NCI-H82 treated with DMSO at 0.1 percent for 48 hours (cell line): ENCODE results near the gene GTF3C1.
"Not testable (repeated sequence)": the region's sequence is repeated elsewhere in the genome, so short reads cannot be mapped to it uniquely, and the experiment has no call there.

Experiments
- DNase-seq: peaks from one replicate; lab custom pipeline; 2025; ENCODE audit not compliant: unreplicated experiment; lab: John Stamatoyannopoulos, UW

Gene GTF3C1, protein sequence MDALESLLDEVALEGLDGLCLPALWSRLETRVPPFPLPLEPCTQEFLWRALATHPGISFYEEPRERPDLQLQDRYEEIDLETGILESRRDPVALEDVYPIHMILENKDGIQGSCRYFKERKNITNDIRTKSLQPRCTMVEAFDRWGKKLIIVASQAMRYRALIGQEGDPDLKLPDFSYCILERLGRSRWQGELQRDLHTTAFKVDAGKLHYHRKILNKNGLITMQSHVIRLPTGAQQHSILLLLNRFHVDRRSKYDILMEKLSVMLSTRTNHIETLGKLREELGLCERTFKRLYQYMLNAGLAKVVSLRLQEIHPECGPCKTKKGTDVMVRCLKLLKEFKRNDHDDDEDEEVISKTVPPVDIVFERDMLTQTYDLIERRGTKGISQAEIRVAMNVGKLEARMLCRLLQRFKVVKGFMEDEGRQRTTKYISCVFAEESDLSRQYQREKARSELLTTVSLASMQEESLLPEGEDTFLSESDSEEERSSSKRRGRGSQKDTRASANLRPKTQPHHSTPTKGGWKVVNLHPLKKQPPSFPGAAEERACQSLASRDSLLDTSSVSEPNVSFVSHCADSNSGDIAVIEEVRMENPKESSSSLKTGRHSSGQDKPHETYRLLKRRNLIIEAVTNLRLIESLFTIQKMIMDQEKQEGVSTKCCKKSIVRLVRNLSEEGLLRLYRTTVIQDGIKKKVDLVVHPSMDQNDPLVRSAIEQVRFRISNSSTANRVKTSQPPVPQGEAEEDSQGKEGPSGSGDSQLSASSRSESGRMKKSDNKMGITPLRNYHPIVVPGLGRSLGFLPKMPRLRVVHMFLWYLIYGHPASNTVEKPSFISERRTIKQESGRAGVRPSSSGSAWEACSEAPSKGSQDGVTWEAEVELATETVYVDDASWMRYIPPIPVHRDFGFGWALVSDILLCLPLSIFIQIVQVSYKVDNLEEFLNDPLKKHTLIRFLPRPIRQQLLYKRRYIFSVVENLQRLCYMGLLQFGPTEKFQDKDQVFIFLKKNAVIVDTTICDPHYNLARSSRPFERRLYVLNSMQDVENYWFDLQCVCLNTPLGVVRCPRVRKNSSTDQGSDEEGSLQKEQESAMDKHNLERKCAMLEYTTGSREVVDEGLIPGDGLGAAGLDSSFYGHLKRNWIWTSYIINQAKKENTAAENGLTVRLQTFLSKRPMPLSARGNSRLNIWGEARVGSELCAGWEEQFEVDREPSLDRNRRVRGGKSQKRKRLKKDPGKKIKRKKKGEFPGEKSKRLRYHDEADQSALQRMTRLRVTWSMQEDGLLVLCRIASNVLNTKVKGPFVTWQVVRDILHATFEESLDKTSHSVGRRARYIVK (N-terminal part only)

DNA sequence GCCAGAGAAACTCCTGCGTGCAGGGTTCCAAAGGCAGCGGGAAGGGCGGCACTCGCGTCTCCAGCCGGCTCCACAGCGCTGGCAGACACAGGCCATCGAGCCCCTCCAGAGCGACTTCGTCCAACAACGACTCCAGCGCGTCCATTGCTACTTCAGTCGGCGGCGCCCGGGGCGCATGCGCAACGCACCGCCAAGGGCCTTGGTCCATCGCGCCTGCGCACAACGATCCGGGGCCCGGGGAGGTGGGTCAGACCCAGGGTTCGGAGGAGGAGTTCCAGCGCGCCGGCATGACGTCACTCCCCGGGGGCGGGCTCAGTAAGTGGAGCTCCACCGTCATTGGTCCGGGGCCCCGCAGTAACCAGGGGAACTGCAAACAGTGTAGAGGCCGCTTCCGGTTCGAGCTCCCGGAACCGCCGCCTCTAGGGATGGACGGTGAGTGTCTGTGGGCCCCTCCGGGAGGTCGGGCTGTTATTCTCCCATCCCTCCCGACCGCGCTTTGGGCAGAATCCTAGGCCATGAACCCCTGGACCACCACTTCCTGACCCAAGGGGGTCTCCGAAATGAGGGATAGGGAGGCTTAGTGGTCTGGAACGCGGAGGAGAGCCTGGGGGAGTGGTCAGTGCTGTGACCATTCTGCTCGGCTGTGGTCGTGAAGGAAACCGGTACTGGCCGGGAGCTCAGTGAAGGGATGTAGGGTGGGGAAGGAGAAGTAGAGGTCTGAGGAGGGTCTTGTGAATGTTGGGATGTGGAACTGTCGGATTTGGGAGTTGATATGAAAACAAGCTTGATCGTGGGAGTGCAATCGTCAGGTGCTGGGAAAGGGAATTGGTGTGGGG is at the start of gene GTF3C1, which contains the start of gene KATNIP:
TSS of gene GTF3C1 (minus strand) at position 168 of the 836 bp plus-strand sequence. CDS start at position 145, 23 bp downstream.
TSS of gene KATNIP (plus strand) at position 399 of the 836 bp plus-strand sequence. CDS start at position 426, 27 bp downstream.
- peak; percentile 96 for DNase-seq

DNA sequence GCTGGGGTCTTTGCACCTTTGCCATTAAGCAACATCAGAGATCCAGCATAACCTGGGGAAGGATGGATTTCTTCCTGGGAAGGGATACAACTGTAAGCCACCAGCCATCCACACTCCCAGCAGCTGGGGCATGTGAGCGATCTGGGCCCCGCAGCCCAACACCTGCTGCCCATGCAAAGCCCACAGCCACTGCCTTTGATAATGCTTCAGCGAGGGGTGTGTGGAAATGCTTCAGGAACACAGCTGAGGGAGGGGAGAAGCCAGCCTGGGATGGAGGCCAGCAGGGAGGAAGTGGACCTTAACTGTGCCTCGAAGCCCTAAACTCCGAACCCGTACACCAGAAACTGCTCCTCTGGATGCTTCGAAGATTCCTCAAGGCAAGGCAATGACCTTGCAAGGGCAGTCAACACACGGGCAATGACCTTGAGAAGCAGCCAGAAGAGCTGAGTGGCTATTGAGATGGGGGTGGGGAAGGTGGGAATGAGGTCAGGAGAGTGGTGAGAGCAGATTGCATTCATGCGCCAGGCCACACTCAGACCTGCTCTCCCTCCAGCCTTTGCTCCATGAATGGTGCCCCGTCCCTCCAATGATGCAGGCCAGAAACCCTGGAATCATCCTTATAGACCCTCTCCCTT is 49.3 kb upstream of the GTF3C1 start:
- DNase-seq = no peak

DNA sequence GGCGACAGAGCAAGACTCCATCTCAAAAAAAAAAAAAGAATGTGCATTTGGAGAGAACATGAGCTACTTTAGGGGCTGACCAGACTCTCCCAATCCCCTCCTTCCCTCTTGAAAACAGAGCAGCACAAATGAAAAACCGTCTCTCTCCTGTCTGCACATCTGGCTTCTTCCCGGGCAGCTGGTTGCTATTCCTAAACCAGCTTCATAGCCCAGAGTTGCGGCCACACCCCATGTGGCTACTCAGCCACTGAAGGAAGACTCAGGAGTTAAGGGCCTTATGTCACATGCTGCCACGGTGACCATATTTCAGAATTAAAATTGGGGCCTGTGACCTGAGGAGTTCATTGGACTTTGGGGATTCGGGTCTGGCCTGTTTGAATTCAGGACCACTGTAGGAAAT is 48.5 kb upstream of the GTF3C1 start:
- DNase-seq = no peak

DNA sequence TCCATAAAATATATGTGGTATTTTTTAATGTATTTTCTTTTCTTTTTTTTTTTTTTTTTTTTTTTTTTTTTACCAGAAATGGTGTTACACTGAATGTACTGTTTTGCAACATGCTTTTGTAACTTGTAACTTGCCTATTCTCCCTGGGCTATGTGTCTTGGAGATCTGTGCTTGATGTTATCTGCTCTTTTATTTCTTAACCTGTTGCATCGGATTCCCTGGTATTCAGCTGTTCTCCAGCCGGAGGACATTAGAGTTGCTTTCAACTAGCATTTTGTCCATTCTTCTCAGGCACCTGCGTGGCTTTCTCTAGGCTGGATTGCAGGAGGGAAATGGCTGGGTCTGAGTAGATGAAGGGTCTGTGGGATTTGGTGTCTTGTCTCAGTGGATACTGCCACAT is 47.6 kb upstream of the GTF3C1 start:
- no peak for DNase-seq

DNA sequence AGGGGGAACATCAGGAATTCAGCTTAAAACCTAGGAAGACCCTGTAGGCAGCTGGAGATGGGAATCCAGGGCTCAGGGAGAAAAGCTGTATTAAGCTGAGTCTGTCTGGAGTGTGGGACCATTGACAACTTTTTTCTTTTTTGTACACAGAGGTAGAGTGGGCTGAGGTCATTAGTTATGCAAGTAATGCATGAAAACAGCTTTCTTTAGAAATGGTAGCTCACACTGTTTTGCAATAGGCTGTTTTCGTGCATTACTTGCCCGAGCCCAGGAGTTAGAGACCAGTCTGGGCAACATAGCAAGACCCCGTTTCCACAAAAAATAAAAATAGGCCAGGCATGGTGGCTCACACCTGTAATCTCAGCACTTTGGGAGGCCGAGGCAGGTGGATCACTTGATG is 46.7 kb upstream of the GTF3C1 start:
- DNase-seq = no peak

DNA sequence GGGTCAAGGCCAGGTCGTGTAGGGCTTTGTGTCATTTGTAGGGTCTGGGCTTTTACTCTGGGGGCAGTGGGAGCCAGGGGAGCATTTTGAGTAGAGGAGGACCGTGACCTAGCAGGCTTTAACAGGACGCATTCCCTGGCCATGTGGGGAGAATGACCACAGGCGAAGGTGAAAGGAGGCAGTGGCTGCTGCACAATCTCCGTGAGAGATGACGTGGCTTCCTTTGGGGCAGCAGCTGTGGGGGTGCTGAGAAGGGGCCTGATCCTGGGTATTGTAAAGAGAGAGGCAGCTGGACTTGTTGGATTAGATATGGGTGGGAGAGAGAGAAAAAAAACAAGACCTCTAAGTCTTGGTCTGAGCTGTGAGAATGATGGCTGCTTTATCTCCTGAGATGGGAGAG is 46.3 kb upstream of the GTF3C1 start:
- peak; percentile 80 for DNase-seq

DNA sequence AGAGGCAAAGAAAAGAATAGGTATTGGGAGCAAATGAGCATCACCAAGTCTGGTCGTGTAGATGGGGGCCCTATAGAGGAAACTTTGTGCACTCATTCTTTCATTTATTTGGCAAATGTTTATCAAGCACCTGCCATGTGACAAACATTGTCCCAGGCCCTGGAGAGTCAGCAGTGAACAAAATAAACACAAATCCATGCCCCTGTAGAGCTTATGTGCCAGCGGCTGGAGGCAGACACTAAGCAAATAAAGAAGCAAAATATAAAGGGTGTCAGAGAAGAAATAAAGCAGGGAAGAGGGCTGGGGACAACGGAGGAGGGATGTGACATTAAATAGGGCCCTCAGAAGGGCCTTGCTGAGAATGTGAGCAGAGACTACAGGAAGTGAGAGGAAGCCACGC is 45.8 kb upstream of the GTF3C1 start:
- no peak for DNase-seq

DNA sequence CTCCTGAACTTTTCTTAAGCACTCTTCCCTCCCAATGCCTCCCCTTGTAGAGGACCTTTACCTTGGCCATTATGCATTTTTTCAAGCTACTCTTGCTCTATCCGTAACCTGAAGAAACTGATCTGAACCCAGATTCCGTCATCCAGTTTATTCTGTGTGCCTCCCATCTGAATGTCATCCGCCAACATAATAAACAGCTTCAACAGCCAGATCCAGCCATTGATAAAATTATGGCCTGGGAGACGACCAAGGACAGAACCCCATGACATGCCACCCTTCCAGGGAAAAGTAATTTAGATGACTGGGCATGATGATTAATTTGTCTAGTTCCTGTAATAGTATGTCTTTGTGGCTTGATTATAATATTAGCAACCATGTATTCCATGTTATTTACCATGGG is 42.1 kb upstream of the GTF3C1 start:
- no peak for DNase-seq

DNA sequence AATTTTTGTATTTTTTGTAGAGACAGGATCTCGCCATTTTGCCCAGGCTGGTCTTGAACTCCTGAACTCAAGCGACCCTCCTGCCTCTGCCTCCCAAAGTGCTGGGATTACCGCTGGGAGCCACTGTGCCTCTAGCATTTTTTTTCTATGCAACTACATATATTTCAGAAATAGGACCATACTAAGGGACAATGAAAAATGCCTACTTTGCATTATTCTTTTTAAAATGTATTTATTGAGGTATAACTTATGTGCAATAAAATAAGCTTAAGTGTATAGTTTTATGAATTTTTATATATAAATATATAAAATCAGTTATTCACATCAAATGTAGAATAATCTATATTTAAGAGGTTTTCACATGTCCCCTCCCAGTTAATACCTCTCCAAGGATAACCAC is 38.3 kb upstream of the GTF3C1 start:
- DNase-seq = no peak

DNA sequence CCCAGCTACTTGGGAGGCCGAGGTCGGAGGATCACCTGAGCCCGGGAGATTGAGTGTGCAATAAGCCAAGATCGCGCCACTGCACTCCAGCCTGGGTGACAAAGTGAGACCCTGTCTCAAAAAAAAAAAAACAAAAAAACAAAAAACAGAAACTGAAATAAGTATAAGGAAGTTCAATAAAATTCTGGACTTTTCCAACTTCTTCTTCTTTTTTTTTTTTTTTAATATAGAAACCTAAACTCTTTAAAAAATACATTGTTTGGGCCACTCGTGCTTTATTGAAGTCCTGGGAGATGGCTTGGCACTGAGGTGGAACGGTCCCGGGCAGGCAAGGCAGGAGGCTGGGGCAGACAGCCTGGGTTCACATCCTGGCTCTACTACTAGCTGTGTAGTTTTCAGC is 37.0 kb upstream of the GTF3C1 start:
- DNase-seq = no peak

DNA sequence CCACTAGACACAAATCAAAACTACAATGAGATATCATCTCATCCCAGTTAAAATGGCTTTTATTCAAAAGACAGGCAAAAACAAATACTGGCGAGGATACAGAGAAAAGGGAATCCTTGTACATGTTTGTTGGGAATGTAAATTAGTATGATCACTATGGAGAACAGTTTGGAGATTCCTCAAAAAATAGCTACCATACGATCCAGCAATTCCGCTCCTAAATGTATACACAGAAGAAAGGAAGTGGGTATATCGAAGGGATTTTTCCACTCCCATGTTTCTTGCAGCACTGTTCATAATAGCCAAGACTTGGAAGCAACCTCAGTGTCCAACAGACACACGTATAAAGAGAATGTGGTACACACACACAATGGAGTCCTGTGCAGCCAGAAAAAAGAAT is 35.5 kb upstream of the GTF3C1 start:
- DNase-seq = no peak

DNA sequence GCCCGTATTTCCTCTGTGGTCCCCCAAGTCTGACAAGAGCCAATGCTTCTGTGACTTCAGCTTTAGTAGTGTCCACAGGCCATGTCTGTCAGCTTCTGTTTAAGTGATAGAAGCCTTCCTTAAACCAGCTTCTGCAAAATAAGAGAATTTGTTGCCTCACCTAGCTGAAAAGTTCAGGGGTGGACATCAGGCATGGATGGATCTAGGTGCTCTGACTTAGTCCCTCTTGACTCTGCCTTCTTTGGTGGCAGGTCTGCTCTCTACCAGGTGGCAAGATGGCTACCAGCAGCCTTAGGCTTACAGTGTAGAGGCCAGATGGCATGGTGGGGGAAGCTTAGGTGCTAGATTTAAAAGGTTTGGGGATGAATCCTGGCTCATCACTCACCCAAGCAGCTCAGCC is 33.9 kb upstream of the GTF3C1 start:
- DNase-seq = peak; percentile 40

DNA sequence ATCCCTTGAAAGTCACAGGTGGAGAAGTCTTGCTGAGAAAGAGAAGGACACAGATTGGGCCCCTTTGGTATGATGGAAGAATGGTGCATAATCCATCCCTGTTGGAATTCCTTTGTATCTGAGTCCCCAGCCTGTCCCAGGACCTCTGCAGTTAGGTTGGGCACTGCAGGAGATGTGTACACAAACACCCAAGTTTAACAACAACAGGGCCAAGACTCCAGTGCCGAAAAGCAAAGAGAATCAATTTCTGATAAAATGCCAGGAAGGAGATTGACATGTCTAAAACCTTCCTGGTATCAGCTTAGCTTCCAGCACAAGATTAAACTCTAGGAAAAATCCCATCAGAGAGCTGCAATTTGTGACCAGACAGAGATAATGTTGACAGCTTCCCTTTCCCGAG is 33.2 kb upstream of the GTF3C1 start:
- peak; percentile 49 for DNase-seq

DNA sequence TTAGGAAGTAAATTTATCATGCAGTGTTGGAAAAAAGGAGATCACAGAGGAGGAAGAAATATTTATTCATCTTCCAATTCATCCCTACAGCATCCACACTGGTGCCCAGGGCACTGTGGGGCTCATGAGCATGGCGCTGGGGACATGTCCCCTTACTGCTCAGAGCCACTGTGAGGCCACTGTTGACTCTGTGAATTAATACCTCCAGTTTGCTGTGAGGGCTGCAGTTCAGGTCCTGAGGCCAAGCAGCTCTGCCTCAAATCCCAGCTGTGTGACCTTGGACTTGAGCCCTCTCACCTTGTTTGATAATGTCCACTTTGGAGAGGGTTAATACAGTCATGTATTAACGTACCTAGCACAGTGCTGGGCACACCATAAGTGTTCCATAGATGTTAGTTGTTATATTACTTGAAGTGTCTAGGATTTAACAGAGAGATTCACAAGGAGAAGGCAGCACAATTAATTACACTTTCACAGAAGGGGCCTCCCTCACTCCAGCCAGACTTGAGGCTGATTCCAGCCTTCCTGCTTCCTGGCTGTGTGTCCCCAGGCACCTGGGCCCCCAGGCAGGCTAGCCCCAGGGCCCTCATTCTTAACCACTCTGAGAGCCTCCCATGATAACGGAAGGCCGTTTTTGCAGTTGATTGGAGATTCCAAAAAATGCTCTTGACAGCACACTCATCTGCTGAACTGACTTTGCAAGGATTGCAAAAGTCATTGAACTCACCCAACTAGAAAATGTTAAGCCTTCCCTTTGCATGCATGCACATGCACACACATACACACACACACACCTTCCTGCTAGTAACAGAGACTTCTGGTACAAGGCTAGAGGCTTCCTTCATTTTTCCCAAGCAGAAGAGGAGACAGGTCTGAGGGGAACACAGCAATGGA is 29.6 kb upstream of the GTF3C1 start:
- DNase-seq = no peak

DNA sequence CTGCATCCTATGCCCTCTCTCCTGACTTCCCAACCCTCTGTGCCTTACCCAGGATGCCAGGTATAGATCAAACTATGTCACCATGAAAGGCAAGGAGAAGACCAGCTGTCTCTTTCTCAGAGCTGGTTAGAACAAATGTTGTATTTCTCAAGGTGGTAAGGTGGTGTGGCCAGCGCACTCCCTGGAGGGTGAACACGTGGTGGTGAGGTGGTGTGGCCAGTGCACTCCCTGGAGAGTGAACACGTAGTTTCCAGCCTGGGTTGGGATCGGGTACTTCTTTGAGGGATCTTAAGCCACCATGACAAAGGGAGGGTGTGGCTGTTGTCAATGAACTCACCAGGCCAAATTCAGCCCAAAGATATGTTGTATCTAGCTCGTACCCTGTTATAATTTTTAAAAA is 27.0 kb upstream of the GTF3C1 start:
- no peak for DNase-seq

DNA sequence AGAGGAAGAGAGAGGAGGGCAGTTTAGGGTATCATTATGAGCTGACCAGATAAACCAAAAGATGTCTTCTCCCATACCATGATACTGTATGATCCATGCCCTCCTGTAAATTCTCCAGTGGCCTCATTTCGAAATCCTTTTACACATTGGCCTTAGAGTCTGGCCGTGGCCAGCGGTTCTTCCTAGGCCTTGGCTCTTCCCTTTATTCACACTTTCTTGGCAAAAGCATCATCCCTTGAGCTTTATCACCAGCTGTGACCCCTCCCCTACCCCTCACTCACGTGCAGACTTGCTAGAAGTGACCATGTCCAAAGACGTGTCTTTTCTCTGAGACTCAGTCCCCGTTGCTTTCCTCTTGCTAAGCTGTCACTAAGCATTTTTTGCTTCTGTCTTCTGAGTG is 23.0 kb upstream of the GTF3C1 start:
- no peak for DNase-seq

DNA sequence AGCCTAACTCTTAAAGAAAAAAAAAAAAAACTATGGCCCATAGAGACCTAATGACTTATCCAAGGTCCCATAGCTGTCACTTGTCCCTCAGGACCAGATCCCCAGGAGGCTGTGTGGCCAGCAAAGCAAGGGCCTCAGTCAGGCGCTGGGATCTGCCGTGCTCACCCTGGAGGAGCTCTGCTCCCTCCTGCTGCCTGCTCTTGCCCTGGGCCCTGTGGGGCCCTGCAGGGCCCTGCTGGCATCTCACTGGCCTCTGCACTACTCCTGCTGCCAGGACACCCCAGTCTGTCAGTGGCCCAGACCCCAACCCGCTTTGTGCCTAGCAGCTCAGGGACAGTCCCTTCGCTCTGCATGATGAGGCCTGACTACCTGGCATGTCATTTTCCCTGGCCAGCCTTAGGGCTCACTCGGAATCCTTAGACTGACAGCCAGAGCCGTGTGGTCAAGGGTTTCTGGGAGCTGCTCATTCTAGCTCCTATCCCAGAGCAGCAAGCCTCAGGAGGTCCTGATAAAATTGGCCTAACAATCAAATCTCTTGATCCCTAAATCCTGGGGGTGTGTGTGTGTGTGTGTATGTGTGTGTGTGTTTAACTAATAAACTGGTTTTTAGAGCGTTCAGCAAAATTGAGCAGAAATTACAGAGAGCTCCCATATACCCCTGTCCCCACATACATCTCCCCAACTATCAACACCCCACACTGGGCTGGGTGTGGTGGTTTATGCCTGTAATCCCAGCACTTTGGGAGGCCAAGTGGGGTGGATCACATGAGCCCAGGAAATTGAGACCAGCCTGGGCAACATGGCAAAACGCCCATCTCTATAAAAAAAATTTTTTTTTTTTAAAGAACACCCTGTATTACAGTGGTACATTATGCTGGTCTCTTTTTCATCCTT is 22.0 kb upstream of the GTF3C1 start:
- no peak for DNase-seq

DNA sequence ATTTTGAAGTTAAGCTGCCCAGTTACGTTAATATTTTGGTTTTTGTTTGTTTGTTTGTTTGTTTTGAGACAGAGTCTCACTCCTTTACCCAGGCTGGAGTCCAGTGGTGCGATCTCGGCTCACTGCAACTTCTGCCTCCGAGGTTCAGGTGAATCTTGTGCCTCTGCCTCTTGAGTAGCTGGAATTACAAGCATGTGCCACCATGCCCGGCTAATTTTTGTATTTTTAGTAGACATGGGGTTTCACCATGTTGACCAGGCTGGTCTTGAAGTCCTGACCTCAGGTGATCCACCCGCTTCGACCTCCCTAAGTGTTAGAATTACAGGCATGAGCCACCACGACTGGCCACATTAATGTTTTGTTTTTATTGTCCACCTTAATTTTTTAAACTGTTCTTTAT is 21.3 kb upstream of the GTF3C1 start:
- not testable (repeated sequence) for DNase-seq
